ENCODE measurements around the gene SLC12A7.
"Not testable (repeated sequence)": the region's sequence is repeated elsewhere in the genome, so short reads cannot be mapped to it uniquely, and the experiment has no call there.

The SLC12A7 gene

DNA sequence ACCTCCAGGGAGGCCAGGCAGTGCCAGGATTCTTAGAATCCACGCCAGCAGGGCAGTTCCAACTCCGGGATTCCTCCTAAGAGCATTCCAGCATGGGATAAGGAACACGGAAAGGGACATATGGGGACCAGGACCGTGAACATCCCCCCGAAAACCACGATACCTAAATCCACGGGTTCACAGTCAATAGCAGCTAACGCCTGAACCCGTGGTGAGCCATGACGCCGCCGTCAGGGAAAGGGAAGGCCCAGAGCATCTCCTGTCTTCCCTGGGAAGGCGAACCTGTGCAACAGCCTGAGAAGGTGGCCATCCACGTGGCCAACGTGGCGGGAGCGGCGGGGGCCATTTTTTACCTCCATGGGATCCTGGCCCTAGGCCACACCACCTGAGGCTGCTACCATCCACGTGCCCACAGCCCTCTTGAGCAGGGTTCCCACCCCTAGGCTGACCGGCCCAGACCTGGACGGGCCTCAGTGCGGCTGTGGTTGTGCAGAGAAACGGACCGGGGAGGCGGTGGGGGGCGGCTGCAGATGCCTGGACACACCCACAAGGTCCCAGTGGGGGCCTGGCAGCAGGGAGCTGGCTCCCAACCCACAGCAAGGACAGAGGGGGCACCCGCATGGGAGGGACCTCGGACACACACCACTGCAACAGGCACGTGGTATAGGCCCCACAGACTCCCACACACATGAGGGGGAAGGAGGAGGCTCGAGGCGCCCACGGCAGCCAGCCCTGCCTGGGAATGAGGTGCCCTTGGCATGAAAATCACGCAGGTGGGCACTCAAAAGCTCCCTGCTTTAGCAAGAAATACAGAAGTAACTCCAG lies 42.8 kb downstream of the SLC12A7 start:
- Histone ChIP-seq H3K4me1 (ENCODE audit: insufficient read depth, low read length) (no peaks in the 10 kb centered on the region), H3K9ac (ENCODE audit: low read depth, low read length) (no peak overlapping the region), H3K36me3 (ENCODE audit: insufficient read depth, low read length) (no peaks in the 10 kb centered on the region), H3K9me3 (ENCODE audit: control insufficient read depth, insufficient read depth, low read length) (no peaks in the 10 kb centered on the region)

DNA sequence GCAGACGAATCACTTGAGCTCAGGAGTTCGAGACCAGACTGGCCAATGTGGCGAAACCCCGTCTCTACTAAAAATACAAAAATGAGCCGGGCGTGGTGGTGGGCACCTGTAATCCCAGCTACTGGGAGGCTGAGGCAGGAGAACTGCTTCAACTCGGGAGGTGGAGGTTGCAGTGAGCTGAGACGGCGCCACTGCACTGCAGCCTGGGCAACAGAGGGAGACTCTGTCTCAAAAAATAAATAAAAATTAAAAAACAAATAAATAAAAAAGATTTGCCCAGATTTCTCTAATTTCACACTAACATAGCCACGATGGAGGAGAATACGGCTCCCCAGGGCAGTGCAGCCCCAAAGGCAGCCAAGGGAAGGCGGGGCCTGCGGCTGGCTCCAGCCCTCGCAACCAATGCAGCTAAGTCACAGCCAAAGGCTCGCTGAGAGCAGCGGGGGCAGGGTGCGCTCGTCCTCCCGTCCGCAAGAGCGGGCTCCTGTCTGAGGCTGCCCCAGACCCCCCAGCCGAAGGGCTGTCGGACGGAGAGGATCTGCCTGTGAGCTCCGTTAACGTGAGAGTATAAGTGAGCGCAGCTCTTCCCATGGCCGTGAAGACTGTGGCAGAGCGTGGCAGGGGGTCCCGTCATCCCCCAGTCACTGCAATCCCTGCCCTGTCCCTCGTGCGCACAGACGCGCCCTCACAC lies 43.5 kb downstream of the SLC12A7 start:
- Histone ChIP-seq H3K4me1 (ENCODE audit: insufficient read depth, low read length) (no peaks in the 10 kb centered on the region), H3K9ac (ENCODE audit: low read depth, low read length) (no peak overlapping the region), H3K9me3 (ENCODE audit: control insufficient read depth, insufficient read depth, low read length) (no peaks in the 10 kb centered on the region), H3K36me3 (ENCODE audit: insufficient read depth, low read length) (no peaks in the 10 kb centered on the region)

GRCh38 chr5:1067141-1068121 lies 44.4 kb downstream of the SLC12A7 start:
- no peak overlapping the region for H3K9ac ChIP-seq (ENCODE audit: low read depth, low read length)
- no peaks in the 10 kb centered on the region for H3K36me3 ChIP-seq (ENCODE audit: insufficient read depth, low read length)
- H3K9me3 ChIP-seq (ENCODE audit: control insufficient read depth, insufficient read depth, low read length) = no peaks in the 10 kb centered on the region
- H3K4me1 ChIP-seq (ENCODE audit: insufficient read depth, low read length) = no peaks in the 10 kb centered on the region

DNA sequence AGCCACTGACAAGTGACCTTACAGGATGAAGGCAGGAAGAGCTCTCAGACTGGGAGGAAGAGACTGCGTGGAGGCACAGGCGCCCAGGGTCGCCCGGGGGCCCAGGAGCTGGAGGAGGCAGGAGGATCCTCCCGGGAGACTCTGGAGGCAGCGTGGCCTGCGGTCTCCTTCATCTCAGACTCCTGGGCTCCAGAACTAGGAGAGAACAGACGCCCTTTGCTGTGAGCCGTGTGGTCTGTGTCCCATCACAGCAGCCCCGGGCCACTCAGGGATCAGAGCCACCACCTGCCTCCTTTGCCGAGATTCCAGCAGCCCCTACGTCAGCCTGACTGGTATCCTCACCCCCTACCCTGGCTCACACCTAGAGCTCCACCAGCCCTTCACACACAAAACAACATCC lies 45.2 kb downstream of the SLC12A7 start:
- Histone ChIP-seq H3K4me1 (ENCODE audit: insufficient read depth, low read length) (no peaks in the 10 kb centered on the region), H3K36me3 (ENCODE audit: insufficient read depth, low read length) (no peaks in the 10 kb centered on the region), H3K9ac (ENCODE audit: low read depth, low read length) (no peak overlapping the region), H3K9me3 (ENCODE audit: control insufficient read depth, insufficient read depth, low read length) (no peaks in the 10 kb centered on the region)

GRCh38 chr5:1065891-1066650 lies 45.8 kb downstream of the SLC12A7 start:
- Histone ChIP-seq H3K9me3 (ENCODE audit: control insufficient read depth, insufficient read depth, low read length) (no peaks in the 10 kb centered on the region), H3K4me1 (ENCODE audit: insufficient read depth, low read length) (no peaks in the 10 kb centered on the region), H3K36me3 (ENCODE audit: insufficient read depth, low read length) (no peaks in the 10 kb centered on the region), H3K9ac (ENCODE audit: low read depth, low read length) (no peak overlapping the region)

- H3K4me1 ChIP-seq (ENCODE audit: insufficient read depth, low read length) = no peaks in the 10 kb centered on the region
- no peaks in the 10 kb centered on the region for H3K9me3 ChIP-seq (ENCODE audit: control insufficient read depth, insufficient read depth, low read length)
- H3K36me3 ChIP-seq (ENCODE audit: insufficient read depth, low read length) = no peaks in the 10 kb centered on the region
- H3K9ac ChIP-seq (ENCODE audit: low read depth, low read length) = no peak overlapping the region
Observed at GRCh38 chr5:1065143-1065750, 46.6 kb downstream of the SLC12A7 start.

- no peak overlapping the region for H3K9ac ChIP-seq (ENCODE audit: low read depth, low read length)
- no peaks in the 10 kb centered on the region for H3K36me3 ChIP-seq (ENCODE audit: insufficient read depth, low read length)
- no peaks in the 10 kb centered on the region for H3K9me3 ChIP-seq (ENCODE audit: control insufficient read depth, insufficient read depth, low read length)
- H3K4me1 ChIP-seq (ENCODE audit: insufficient read depth, low read length) = no peaks in the 10 kb centered on the region
Observed at GRCh38 chr5:1064383-1065142, 47.3 kb downstream of the SLC12A7 start.

DNA sequence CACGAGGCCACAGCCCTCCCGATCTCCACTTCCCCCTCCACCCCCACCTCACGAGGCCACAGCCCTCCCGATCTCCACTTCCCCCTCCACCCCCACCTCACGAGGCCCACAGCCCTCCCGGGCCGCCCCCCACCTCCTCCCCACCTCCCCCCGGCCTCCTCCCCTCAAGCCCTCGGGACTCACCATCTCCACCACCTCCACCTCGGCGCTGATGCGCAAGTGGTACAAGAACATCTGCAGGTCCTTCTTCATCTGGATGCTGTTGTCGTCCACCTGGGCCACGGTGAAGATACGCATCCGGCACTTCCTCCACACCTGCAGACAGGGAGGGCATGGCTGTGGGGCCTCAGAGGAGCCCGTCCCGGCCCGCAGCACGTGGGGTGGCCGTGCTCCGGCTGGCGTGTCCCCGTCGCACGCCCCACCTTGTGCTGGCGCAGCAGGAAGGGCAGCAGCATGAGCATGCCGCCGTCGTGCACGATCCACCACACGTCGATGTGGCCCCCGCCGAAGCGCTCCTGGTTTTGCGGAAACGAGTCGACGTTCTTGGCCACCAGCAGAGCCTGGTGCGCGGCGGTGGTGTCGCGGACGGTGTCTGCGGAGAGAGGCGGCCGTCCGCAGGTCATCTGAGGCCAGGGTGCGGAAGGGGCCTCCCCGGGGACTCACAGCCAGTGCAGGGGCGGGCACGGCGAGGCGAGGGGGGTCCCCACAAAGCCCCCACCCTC lies 48.0 kb downstream of the SLC12A7 start:
- no peaks in the 10 kb centered on the region for H3K9me3 ChIP-seq (ENCODE audit: control insufficient read depth, insufficient read depth, low read length)
- H3K9ac ChIP-seq (ENCODE audit: low read depth, low read length) = no peak overlapping the region
- H3K4me1 ChIP-seq (ENCODE audit: insufficient read depth, low read length) = no peaks in the 10 kb centered on the region
- no peaks in the 10 kb centered on the region for H3K36me3 ChIP-seq (ENCODE audit: insufficient read depth, low read length)

DNA sequence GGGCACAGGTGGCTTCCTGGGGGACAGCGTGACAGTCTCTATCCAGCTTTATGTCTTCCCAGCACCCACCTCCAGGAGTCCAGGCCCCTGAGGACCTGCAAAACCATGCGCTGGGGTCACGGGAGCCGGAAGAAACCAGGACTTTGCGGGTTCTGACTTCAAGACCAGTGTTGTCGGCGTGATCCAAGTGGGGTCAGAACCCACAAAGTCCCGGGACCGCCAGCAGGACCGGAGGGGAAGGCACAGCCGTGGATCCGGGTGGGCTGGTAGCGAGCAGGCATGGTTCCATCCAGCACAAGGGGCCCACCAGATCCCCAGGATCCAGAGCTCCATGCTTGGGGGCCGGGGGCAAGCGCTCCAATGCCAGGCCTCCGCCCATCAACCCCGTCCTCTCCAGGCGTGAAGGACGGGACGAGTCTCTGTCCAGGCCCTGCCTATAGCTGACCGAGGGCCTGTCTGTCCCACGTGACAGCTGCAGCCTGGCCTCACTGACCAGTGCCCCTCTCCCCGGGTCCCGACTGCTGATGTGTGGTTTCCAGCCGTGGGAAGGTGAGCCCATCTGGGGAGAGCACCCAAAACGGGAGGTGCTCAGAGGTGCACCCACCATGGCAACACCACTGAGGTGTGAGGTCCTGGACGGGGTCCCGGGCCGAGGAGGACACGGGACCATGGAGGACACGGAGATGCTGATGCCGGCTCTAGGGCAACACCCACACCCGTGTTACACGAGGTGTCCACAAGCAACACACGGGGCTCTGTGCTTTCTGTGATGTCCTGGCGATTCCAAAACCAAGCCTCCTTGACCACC lies 48.9 kb downstream of the SLC12A7 start:
- Histone ChIP-seq H3K9me3 (ENCODE audit: control insufficient read depth, insufficient read depth, low read length) (no peaks in the 10 kb centered on the region), H3K36me3 (ENCODE audit: insufficient read depth, low read length) (no peaks in the 10 kb centered on the region), H3K9ac (ENCODE audit: low read depth, low read length) (no peak overlapping the region), H3K4me1 (ENCODE audit: insufficient read depth, low read length) (no peaks in the 10 kb centered on the region)

- no peaks in the 10 kb centered on the region for H3K9me3 ChIP-seq (ENCODE audit: control insufficient read depth, insufficient read depth, low read length)
- no peaks in the 10 kb centered on the region; the same call in 1 of the 2 replicates for H3K36me3 ChIP-seq (ENCODE audit: insufficient read depth, low read length)
- H3K4me1 ChIP-seq (ENCODE audit: insufficient read depth, low read length) = no peaks in the 10 kb centered on the region
- H3K9ac ChIP-seq (ENCODE audit: low read depth, low read length) = no peak overlapping the region
Observed at GRCh38 chr5:1061916-1062315, 49.9 kb downstream of the SLC12A7 start.

DNA sequence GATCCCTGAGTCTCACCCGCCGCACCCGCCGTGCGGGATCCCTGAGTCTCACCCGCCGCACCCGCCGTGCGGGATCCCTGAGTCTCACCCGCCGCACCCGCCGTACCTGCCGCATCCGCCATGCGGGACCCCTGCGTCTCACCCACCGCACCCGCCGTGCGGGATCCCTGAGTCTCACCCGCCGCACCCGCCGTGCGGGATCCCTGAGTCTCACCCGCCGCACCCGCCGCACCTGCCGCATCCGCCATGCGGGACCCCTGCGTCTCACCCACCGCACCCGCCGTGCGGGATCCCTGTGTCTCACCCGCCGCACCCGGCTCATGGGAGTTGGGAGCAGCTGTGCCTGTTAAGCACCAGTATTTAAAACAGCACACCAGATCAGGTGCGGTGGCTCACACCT lies 50.6 kb downstream of the SLC12A7 start:
- H3K9ac ChIP-seq (ENCODE audit: low read depth, low read length); H3K9me3 ChIP-seq (ENCODE audit: control insufficient read depth, insufficient read depth, low read length); H3K36me3 ChIP-seq (ENCODE audit: insufficient read depth, low read length); H3K4me1 ChIP-seq (ENCODE audit: insufficient read depth, low read length): not testable (repeated sequence)

DNA sequence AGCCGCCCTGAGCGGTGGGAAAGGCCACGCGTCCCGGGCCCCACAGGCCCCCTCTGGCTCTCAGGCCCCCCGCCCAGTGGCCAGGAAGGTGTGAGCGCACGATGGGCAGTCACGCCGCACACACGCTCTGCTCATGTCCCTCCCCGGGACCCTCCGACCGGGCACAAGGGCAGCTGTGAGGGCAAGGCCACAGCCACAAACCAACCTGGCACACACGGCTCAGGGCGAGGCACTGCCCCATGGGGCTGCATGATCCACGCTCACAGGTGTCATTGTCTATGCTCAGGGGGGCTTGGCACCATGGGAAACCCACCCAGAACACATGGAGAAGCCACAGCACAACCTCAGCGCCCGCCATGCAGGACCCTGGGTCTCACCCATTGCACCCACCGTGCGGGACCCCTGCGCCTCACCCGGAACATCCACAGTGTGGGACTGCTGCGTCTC lies 51.3 kb downstream of the SLC12A7 start:
- Histone ChIP-seq H3K9ac (ENCODE audit: low read depth, low read length) (no peak overlapping the region), H3K4me1 (ENCODE audit: insufficient read depth, low read length) (no peaks in the 10 kb centered on the region), H3K9me3 (ENCODE audit: control insufficient read depth, insufficient read depth, low read length) (no peaks in the 10 kb centered on the region), H3K36me3 (ENCODE audit: insufficient read depth, low read length) (no peaks in the 10 kb centered on the region; the same call in 1 of the 2 replicates)
